BE2C (cell line): Measurements from ENCODE around the gene CTSW.

Experiments
- DNase-seq: peaks from one replicate; pipeline ENCODE4 v3.0.0-alpha.2; 2020
- H3K27me3 ChIP-seq: fragments of 250-450 bp; sonication (Bioruptor Pico); 2 replicates; pipeline ENCODE4 v1.5.1; 2020; ENCODE audit warnings: mild to moderate bottlenecking
- H3K36me3 ChIP-seq: fragments of 250-450 bp; sonication (Bioruptor Pico); 2 replicates; pipeline ENCODE4 v1.5.1; 2020; ENCODE audit warnings: mild to moderate bottlenecking
- H3K4me1 ChIP-seq: fragments of 250-450 bp; sonication (Bioruptor Pico); 2 replicates; pipeline ENCODE4 v1.5.1; 2020
- H3K4me3 ChIP-seq: 2 replicates; pipeline ENCODE4 v1.5.1; 2011; ENCODE audit warnings: low read depth, low read length
- H3K9me3 ChIP-seq: fragments of 250-450 bp; sonication (Bioruptor Pico); 2 replicates; pipeline ENCODE4 v1.5.1; 2020
- CTCF ChIP-seq: IDR thresholded peaks from 2 replicates; pipeline ENCODE4 v1.5.1; 2012; ENCODE audit warnings: mild to moderate bottlenecking, low read depth, low read length

CTSW gene

GRCh38 chr11:65915821-65916251 is 36.2 kb downstream of the CTSW start:
- peaks cover 14% of the 10 kb centered on the region for H3K4me1 ChIP-seq

GRCh38 chr11:65916391-65916790 is 36.8 kb downstream of the CTSW start:
- Histone ChIP-seq H3K27me3 (no peaks in the 10 kb centered on the region), H3K4me1 (peaks cover 14% of the 10 kb centered on the region), H3K4me3 (no peak overlapping the region)

More at GRCh38 chr11:65915821-65916251, 36.2 kb downstream of the CTSW start:
- peak; percentile 81 for DNase-seq
- Histone ChIP-seq H3K4me3 (no peak overlapping the region; the same call in 1 of the 2 replicates), H3K9me3 (no peaks in the 10 kb centered on the region), H3K27me3 (no peaks in the 10 kb centered on the region), H3K36me3 (no peaks in the 10 kb centered on the region)
- TF ChIP-seq CTCF = no peak

GRCh38 chr11:65917077-65917433 is 37.4 kb downstream of the CTSW start:
- peaks cover 14% of the 10 kb centered on the region for H3K4me1 ChIP-seq

More at GRCh38 chr11:65916391-65916790, 36.8 kb downstream of the CTSW start:
- TF ChIP-seq CTCF = no peak
- Histone ChIP-seq H3K9me3 (no peaks in the 10 kb centered on the region), H3K36me3 (no peaks in the 10 kb centered on the region)
- DNase-seq = no peak

GRCh38 chr11:65917434-65918210 is 38.0 kb downstream of the CTSW start:
- Histone ChIP-seq H3K36me3 (no peaks in the 10 kb centered on the region), H3K4me1 (peaks cover 14% of the 10 kb centered on the region), H3K27me3 (no peaks in the 10 kb centered on the region), H3K4me3 (peak overlapping the region; percentile 98), H3K9me3 (no peaks in the 10 kb centered on the region)
- no peak for TF ChIP-seq CTCF
- DNase-seq = no peak

More at GRCh38 chr11:65917077-65917433, 37.4 kb downstream of the CTSW start:
- Histone ChIP-seq H3K4me3 (no peak overlapping the region), H3K9me3 (no peaks in the 10 kb centered on the region), H3K36me3 (no peaks in the 10 kb centered on the region), H3K27me3 (no peaks in the 10 kb centered on the region)
- TF ChIP-seq CTCF = no peak
- DNase-seq = no peak

- DNase-seq = no peak
- peak within 1 kb of the TSS; percentile 98 for H3K4me3 ChIP-seq
- H3K4me1 ChIP-seq = peaks cover 14% of the 10 kb centered on the region
- no peaks in the 10 kb centered on the region for H3K27me3 ChIP-seq
- TF ChIP-seq CTCF = no peak
- no peaks in the 10 kb centered on the region for H3K36me3 ChIP-seq
- no peaks in the 10 kb centered on the region for H3K9me3 ChIP-seq
These were observed 38.8 kb downstream of the CTSW start, which contains the start of gene C11orf68 for GRCh38 chr11:65918211-65919140. Gene C11orf68 (minus strand): TSS chr11:65919062. CDS start chr11:65919031, 31 bp downstream.
